Hepatocyte (in vitro differentiated cells): Measurements from ENCODE around the gene PSMD7. TPM values are rescaled to one million over a fixed set of nuclear protein-coding genes. Genes with fewer than 3 reads are reported as not detected.
"Not testable (repeated sequence)": the region's sequence is repeated elsewhere in the genome, so short reads cannot be mapped to it uniquely, and the experiment has no call there.

ENCODE experiments used
- DNase-seq: peaks from one replicate; pipeline ENCODE4 v3.0.0-alpha.2; 2016; ENCODE audit warnings: low spot score
- H2AFZ ChIP-seq: fragments of 200-600 bp; sonication (generic); 2 replicates; pipeline ENCODE4 v1.6.0; 2016; ENCODE audit warnings: antibody characterized with exemption, mild to moderate bottlenecking
- H3K27ac ChIP-seq: fragments of 200-600 bp; sonication (generic); 2 replicates; pipeline ENCODE4 v1.5.1; 2016; ENCODE audit warnings: mild to moderate bottlenecking
- H3K27me3 ChIP-seq: fragments of 200-600 bp; sonication (generic); 2 replicates; pipeline ENCODE4 v1.6.1; 2016
- H3K36me3 ChIP-seq: fragments of 200-600 bp; sonication (generic); replicated peaks from 2 replicates; pipeline ENCODE4 v1.5.1; 2016; ENCODE audit warnings: low read depth; ENCODE audit not compliant: insufficient read depth
- H3K4me1 ChIP-seq: fragments of 200-600 bp; sonication (generic); 2 replicates; pipeline ENCODE4 v1.5.1; 2016; ENCODE audit warnings: mild to moderate bottlenecking, moderate library complexity; ENCODE audit not compliant: insufficient read depth
- H3K4me2 ChIP-seq: fragments of 200-600 bp; sonication (generic); 2 replicates; pipeline ENCODE4 v1.6.0; 2016
- H3K4me3 ChIP-seq: fragments of 200-600 bp; sonication (generic); 2 replicates; pipeline ENCODE4 v1.5.1; 2016; ENCODE audit warnings: mild to moderate bottlenecking
- H3K79me2 ChIP-seq: fragments of 200-600 bp; sonication (generic); 2 replicates; pipeline ENCODE4 v1.6.0; 2017; ENCODE audit warnings: mild to moderate bottlenecking
- H3K9me2 ChIP-seq: fragments of 200-600 bp; sonication (generic); replicated peaks from 2 replicates; pipeline ENCODE4 v1.6.0; 2017; ENCODE audit warnings: mild to moderate bottlenecking; ENCODE audit not compliant: insufficient read depth
- H3K9me3 ChIP-seq: fragments of 200-600 bp; sonication (generic); 2 replicates; pipeline ENCODE4 v1.5.1; 2016; ENCODE audit warnings: low read depth, mild to moderate bottlenecking
- H4K20me1 ChIP-seq: fragments of 200-600 bp; sonication (generic); 2 replicates; pipeline ENCODE4 v1.6.0; 2016; ENCODE audit warnings: mild to moderate bottlenecking; ENCODE audit not compliant: insufficient read depth, poor library complexity, severe bottlenecking
- CTCF ChIP-seq: fragments of 200-600 bp; sonication (generic); IDR thresholded peaks from 2 replicates; pipeline ENCODE4 v1.5.1; 2016; ENCODE audit warnings: antibody characterized with exemption, mild to moderate bottlenecking; ENCODE audit not compliant: poor library complexity
- EZH2 ChIP-seq: fragments of 200-600 bp; sonication (generic); IDR thresholded peaks from 2 replicates; pipeline ENCODE4 v1.6.1; 2016; ENCODE audit warnings: antibody characterized with exemption, mild to moderate bottlenecking, borderline replicate concordance
- EZH2phosphoT487 ChIP-seq: fragments of 200-600 bp; sonication (generic); IDR thresholded peaks from one replicate; pipeline ENCODE4 v1.6.1; 2018; ENCODE audit warnings: antibody characterized with exemption, mild to moderate bottlenecking, low read depth, moderate library complexity; ENCODE audit not compliant: unreplicated experiment, severe bottlenecking
- WGBS: methylation state at CpG from one replicate; pipeline ENCODE4 v1.1.6; 2016; ENCODE audit warnings: low lambda C conversion rate; ENCODE audit errors: missing lambda C conversion rate; 5-methylcytosine and 5-hydroxymethylcytosine counted together
- polyA plus RNA-seq: library from polyadenylated mRNA; unstranded; fragments of >200 nt; fragmentation: Nextera tagmentation; extraction: Ambion mirVana; gene quantifications from 2 replicates; pipeline ENCODE4 v1.2.1, GENCODE V29; 2016
- total RNA-seq: library from RNA; depleted of rRNA; stranded (reverse); fragments of >200 nt; gene quantifications from 2 replicates; pipeline ENCODE4 v1.2.3, GENCODE V29; 2014

The PSMD7 gene
- total and polyA plus RNA-seq, 2 experiments from 2014 or later, result 98.2 to 134 TPM

GRCh38 chr16:74325641-74326040 lies 29.0 kb downstream of the PSMD7 start:
- no peak overlapping the region for H3K27ac ChIP-seq
- no peaks in the 10 kb centered on the region for H3K36me3 ChIP-seq
- H3K4me3 ChIP-seq, result no peak overlapping the region
- no peak for TF ChIP-seq EZH2
- TF ChIP-seq EZH2phosphoT487, result no peak
- no peak for TF ChIP-seq CTCF
- no peaks in the 10 kb centered on the region for H3K9me3 ChIP-seq
- no peak for DNase-seq
- H4K20me1 ChIP-seq, result no peaks in the 10 kb centered on the region
- no peaks in the 10 kb centered on the region for H3K79me2 ChIP-seq
- H3K27me3 ChIP-seq, result no peaks in the 10 kb centered on the region
- H3K9me2 ChIP-seq, result no peaks in the 10 kb centered on the region
- H3K4me1 ChIP-seq, result no peaks in the 10 kb centered on the region
- H3K4me2 ChIP-seq, result no peak overlapping the region
- no peak overlapping the region for H2AFZ ChIP-seq
- WGBS, result over 99% methylated on average over 10 of the region's 10 CpGs

GRCh38 chr16:74328346-74328745 lies 31.7 kb downstream of the PSMD7 start:
- not testable (repeated sequence) for H3K27ac ChIP-seq, H3K4me3 ChIP-seq, H3K36me3 ChIP-seq, DNase-seq, H3K4me1 ChIP-seq, H3K4me2 ChIP-seq, H3K9me3 ChIP-seq, H3K9me2 ChIP-seq, H4K20me1 ChIP-seq, H3K79me2 ChIP-seq, H2AFZ ChIP-seq, H3K27me3 ChIP-seq
- 96% methylated on average over 9 of the region's 9 CpGs for WGBS

- not testable (repeated sequence) for H3K9me3 ChIP-seq, H3K4me2 ChIP-seq, DNase-seq, H3K27me3 ChIP-seq, H2AFZ ChIP-seq, H3K4me1 ChIP-seq, H3K36me3 ChIP-seq, H3K79me2 ChIP-seq, H3K27ac ChIP-seq, H4K20me1 ChIP-seq, H3K4me3 ChIP-seq, H3K9me2 ChIP-seq
- 92% methylated on average over 7 of the region's 8 CpGs for WGBS
Measured at GRCh38 chr16:74332469-74332868, 35.9 kb downstream of the PSMD7 start.

GRCh38 chr16:74337506-74337905 lies 40.9 kb downstream of the PSMD7 start:
- WGBS, result 96% methylated on average over 3 of the region's 3 CpGs
- H3K36me3 ChIP-seq, H3K9me2 ChIP-seq: not testable (repeated sequence)

GRCh38 chr16:74339226-74339625 lies 42.6 kb downstream of the PSMD7 start:
- H3K4me2 ChIP-seq, H3K4me1 ChIP-seq, H3K9me2 ChIP-seq, H3K36me3 ChIP-seq, H3K4me3 ChIP-seq, H4K20me1 ChIP-seq, H2AFZ ChIP-seq, H3K79me2 ChIP-seq, DNase-seq, H3K27me3 ChIP-seq, H3K27ac ChIP-seq, H3K9me3 ChIP-seq: not testable (repeated sequence)
- 97% methylated on average over 10 of the region's 10 CpGs for whole genome bisulfite sequencing

More at GRCh38 chr16:74337506-74337905, 40.9 kb downstream of the PSMD7 start:
- H3K4me2 ChIP-seq, H3K4me1 ChIP-seq, H3K27me3 ChIP-seq, H4K20me1 ChIP-seq, H3K27ac ChIP-seq, H2AFZ ChIP-seq, H3K79me2 ChIP-seq, H3K9me3 ChIP-seq, H3K4me3 ChIP-seq, DNase-seq: not testable (repeated sequence)

GRCh38 chr16:74353038-74353437 lies 56.4 kb downstream of the PSMD7 start:
- H3K4me1 ChIP-seq, H3K4me2 ChIP-seq, H3K27ac ChIP-seq, H3K4me3 ChIP-seq, H3K27me3 ChIP-seq, H3K36me3 ChIP-seq, H4K20me1 ChIP-seq, H3K9me3 ChIP-seq, H3K9me2 ChIP-seq, DNase-seq, H2AFZ ChIP-seq, H3K79me2 ChIP-seq: not testable (repeated sequence)
- WGBS, result 96% methylated on average over 4 of the region's 4 CpGs

Other genes starting within 250 kb of the PSMD7 start
- gene NPIPB15, start 79.5 kb downstream of the PSMD7 start, total RNA-seq, result 1.5 and 1.8 TPM in 2 replicates
- 5.0 and 9.8 TPM in 2 replicates for gene NPIPB15, start 79.5 kb downstream of the PSMD7 start, polyA plus RNA-seq
- gene CLEC18B, start 124.7 kb downstream of the PSMD7 start, total RNA-seq, result 0.23 and 8.3 TPM in 2 replicates
- gene CLEC18B, start 124.7 kb downstream of the PSMD7 start, polyA plus RNA-seq, result 0.21 and 0.35 TPM in 2 replicates